Panc1 (cell line): ENCODE data around the gene FAM186B. TPM values are rescaled to one million over a fixed set of nuclear protein-coding genes. Genes with fewer than 3 reads are reported as not detected.

Source experiments
- ATAC-seq: fragments of 200-7000 bp; cut with Tn5 transposase; 2 replicates; pipeline ENCODE4 v1.9.1; 2020; ENCODE audit warnings: mild to moderate bottlenecking, moderate library complexity
- BruUV-seq: library from RNA; stranded (reverse); fragments of 400-500 nt; replicated peaks from 2 replicates; lab custom pipeline; 2021; lab: Mats Ljungman, UMichigan
- CTCF ChIA-PET: fragments of 300-600 bp; sonication (Branson Sonifier 250); formaldehyde crosslinking; loops from one replicate; lab custom pipeline; 2022; ENCODE audit warnings: antibody characterized with exemption; lab: Charles Lee
- POLR2A ChIA-PET: fragments of 300-600 bp; sonication (Branson Sonifier 250); formaldehyde crosslinking; loops from one replicate; lab custom pipeline; 2022; ENCODE audit warnings: antibody characterized with exemption; lab: Charles Lee
- DNase-seq: peaks from one replicate; pipeline ENCODE4 v3.0.0-alpha.2; 2010; ENCODE audit warnings: low read depth, low spot score
- H3K27ac ChIP-seq: 2 replicates; pipeline ENCODE4 v1.5.1; 2011; ENCODE audit warnings: mild to moderate bottlenecking, low read length, inconsistent platforms
- H3K27me3 ChIP-seq: fragments of 200-500 bp; sonication (Bioruptor generic); 2 replicates; pipeline ENCODE4 v1.6.0; 2014; ENCODE audit warnings: low read length, inconsistent platforms; ENCODE audit not compliant: control insufficient read depth, insufficient read depth
- H3K36me3 ChIP-seq: fragments of 200-500 bp; sonication (Bioruptor generic); 2 replicates; pipeline ENCODE4 v1.5.1; 2014; ENCODE audit warnings: inconsistent platforms, mild to moderate bottlenecking, low read length, moderate library complexity; ENCODE audit not compliant: control insufficient read depth, insufficient read depth
- H3K4me1 ChIP-seq: 2 replicates; pipeline ENCODE4 v1.5.1; 2011; ENCODE audit warnings: inconsistent platforms, mild to moderate bottlenecking, low read length, moderate library complexity; ENCODE audit not compliant: control insufficient read depth, insufficient read depth
- H3K4me3 ChIP-seq, 2 experiments: 2 replicates each; pipeline ENCODE4 v1.5.1; 2011 to 2012; ENCODE audit warnings: low read depth in 2 of 2, low read length in 2 of 2, mild to moderate bottlenecking in 2 of 2, inconsistent platforms in 1 of 2, moderate library complexity in 1 of 2
- H3K9me3 ChIP-seq: fragments of 200-500 bp; sonication (Bioruptor generic); 2 replicates; pipeline ENCODE4 v1.5.1; 2014; ENCODE audit warnings: low read depth, mild to moderate bottlenecking, inconsistent platforms, low read length, moderate library complexity; ENCODE audit not compliant: control insufficient read depth, insufficient read depth
- POLR2AphosphoS5 ChIP-seq: IDR thresholded peaks from 2 replicates; pipeline ENCODE4 v1.6.1; 2012; ENCODE audit warnings: mild to moderate bottlenecking, low read depth, low read length, moderate library complexity
- SIN3A ChIP-seq: IDR thresholded peaks from 2 replicates; pipeline ENCODE4 v1.6.1; 2012; ENCODE audit warnings: low read depth, mild to moderate bottlenecking, low read length, moderate library complexity, borderline replicate concordance; ENCODE audit not compliant: insufficient read depth
- TCF7L2 ChIP-seq: IDR thresholded peaks from 2 replicates; pipeline ENCODE4 v1.6.1; 2011; ENCODE audit warnings: mild to moderate bottlenecking, low read depth, low read length, inconsistent platforms
- in situ Hi-C: cut with HindIII; loops from 2 replicates; pipeline ENCODE4 v1.10.0; 2016; ENCODE audit warnings: low sequenced_read_pairs, low pct_unique_long_range_greater_than_20kb
- intact Hi-C: fragments of 100-400 bp; cut with micrococcal nuclease; formaldehyde crosslinking; loops from one replicate; pipeline ENCODE4 v1.10.0; 2022; ENCODE audit not compliant: unreplicated experiment
- total RNA-seq: library from RNA; stranded (reverse); gene quantifications from one replicate; pipeline ENCODE4 v1.2.1, GENCODE V29; 2021; ENCODE audit not compliant: unreplicated experiment
- TF ChIP-seq, protein P1 (sequence below), 2 experiments: IDR thresholded peaks; 2 replicates each; pipeline ENCODE4 v1.6.1; 2011 to 2012; ENCODE audit warnings: low read depth in 2 of 2, control low read depth in 1 of 2, low read length in 1 of 2, mild to moderate bottlenecking in 1 of 2, moderate library complexity in 1 of 2; ENCODE audit not compliant: insufficient read depth in 1 of 2
- TF ChIP-seq, protein P2 (sequence below): fragments of 450-650 bp; IDR thresholded peaks from 2 replicates; pipeline ENCODE4 v1.5.1; 2017; ENCODE audit warnings: mild to moderate bottlenecking

Gene FAM186B
- total RNA-seq, 1 experiment from 2014 or later = 0.13 TPM

DNA sequence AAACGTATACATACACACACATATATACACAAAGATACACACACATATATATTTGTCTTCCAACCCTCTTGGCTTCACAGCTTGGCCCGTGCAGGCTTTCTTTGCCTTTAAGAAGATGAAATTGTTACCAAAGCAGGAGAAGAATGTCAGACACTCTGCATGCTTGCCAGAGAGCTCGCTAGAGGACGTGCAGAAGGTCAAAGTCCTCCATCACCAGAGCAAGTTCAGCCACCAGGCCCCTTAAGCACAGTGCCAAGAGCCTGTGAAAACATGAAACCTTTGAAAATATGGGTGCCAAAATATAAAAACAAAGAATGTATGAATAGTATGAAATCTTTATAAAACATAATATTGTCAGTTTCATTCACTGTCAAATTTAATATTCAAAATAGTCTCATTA is 22.6 kb downstream of the FAM186B start:
- intact Hi-C loops = no loop called here

GRCh38 chr12:49582201-49582600 is 23.2 kb downstream of the FAM186B start:
- no peak overlapping the region for H3K27ac ChIP-seq
- no TSS peak for BruUV-seq
- no peaks in the 10 kb centered on the region for H3K36me3 ChIP-seq
- CTCF ChIA-PET = no interaction called here
- TF ChIP-seq TCF7L2 (no peak), SIN3A (no peak), POLR2AphosphoS5 (no peak)
- TF ChIP-seq, protein P1, sequence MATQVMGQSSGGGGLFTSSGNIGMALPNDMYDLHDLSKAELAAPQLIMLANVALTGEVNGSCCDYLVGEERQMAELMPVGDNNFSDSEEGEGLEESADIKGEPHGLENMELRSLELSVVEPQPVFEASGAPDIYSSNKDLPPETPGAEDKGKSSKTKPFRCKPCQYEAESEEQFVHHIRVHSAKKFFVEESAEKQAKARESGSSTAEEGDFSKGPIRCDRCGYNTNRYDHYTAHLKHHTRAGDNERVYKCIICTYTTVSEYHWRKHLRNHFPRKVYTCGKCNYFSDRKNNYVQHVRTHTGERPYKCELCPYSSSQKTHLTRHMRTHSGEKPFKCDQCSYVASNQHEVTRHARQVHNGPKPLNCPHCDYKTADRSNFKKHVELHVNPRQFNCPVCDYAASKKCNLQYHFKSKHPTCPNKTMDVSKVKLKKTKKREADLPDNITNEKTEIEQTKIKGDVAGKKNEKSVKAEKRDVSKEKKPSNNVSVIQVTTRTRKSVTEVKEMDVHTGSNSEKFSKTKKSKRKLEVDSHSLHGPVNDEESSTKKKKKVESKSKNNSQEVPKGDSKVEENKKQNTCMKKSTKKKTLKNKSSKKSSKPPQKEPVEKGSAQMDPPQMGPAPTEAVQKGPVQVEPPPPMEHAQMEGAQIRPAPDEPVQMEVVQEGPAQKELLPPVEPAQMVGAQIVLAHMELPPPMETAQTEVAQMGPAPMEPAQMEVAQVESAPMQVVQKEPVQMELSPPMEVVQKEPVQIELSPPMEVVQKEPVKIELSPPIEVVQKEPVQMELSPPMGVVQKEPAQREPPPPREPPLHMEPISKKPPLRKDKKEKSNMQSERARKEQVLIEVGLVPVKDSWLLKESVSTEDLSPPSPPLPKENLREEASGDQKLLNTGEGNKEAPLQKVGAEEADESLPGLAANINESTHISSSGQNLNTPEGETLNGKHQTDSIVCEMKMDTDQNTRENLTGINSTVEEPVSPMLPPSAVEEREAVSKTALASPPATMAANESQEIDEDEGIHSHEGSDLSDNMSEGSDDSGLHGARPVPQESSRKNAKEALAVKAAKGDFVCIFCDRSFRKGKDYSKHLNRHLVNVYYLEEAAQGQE (IDR thresholded peaks at IDR 0.05; ENCODE audit: insufficient read depth in 1 of 2, low read depth in 2 of 2, low read length in 1 of 2) = no peak
- TF ChIP-seq, protein P2, sequence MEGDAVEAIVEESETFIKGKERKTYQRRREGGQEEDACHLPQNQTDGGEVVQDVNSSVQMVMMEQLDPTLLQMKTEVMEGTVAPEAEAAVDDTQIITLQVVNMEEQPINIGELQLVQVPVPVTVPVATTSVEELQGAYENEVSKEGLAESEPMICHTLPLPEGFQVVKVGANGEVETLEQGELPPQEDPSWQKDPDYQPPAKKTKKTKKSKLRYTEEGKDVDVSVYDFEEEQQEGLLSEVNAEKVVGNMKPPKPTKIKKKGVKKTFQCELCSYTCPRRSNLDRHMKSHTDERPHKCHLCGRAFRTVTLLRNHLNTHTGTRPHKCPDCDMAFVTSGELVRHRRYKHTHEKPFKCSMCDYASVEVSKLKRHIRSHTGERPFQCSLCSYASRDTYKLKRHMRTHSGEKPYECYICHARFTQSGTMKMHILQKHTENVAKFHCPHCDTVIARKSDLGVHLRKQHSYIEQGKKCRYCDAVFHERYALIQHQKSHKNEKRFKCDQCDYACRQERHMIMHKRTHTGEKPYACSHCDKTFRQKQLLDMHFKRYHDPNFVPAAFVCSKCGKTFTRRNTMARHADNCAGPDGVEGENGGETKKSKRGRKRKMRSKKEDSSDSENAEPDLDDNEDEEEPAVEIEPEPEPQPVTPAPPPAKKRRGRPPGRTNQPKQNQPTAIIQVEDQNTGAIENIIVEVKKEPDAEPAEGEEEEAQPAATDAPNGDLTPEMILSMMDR = no peak
- no peak overlapping the region for H3K4me3 ChIP-seq
- intact Hi-C loops (no loop called here), in situ Hi-C loops (no loop called here)
- no peak for DNase-seq
- POLR2A ChIA-PET = interaction anchor here (0.7 kb wide), 1 partner anchor 254 kb away, joined by 4 read pairs; no protein-coding TSS in a partner anchor
- H3K4me1 ChIP-seq = no peaks in the 10 kb centered on the region
- no peak for ATAC-seq
- H3K9me3 ChIP-seq = no peaks in the 10 kb centered on the region
- H3K27me3 ChIP-seq = no peaks in the 10 kb centered on the region

More for the DNA sequence above, 22.6 kb downstream of the FAM186B start:
- in situ Hi-C loops = no loop called here
- Histone ChIP-seq H3K9me3 (no peaks in the 10 kb centered on the region), H3K4me3 (no peak overlapping the region), H3K36me3 (no peaks in the 10 kb centered on the region), H3K27ac (no peak overlapping the region), H3K4me1 (no peaks in the 10 kb centered on the region), H3K27me3 (no peaks in the 10 kb centered on the region)
- ATAC-seq = no peak
- ChIA-PET POLR2A (interaction anchor here (0.6 kb wide), 1 partner anchor 165 kb away, joined by 3 read pairs; no protein-coding TSS in a partner anchor), CTCF (no interaction called here)
- no peak for DNase-seq
- TF ChIP-seq SIN3A (no peak), POLR2AphosphoS5 (no peak), TCF7L2 (no peak)
- TF ChIP-seq, protein P1 (IDR thresholded peaks at IDR 0.05; ENCODE audit: insufficient read depth in 1 of 2, low read depth in 2 of 2, low read length in 1 of 2) = no peak
- TF ChIP-seq, protein P2 = no peak
- no TSS peak for BruUV-seq
